Measurements from ENCODE around the gene FOXB2.
A peak's percentile ranks its signal among the peaks of the same experiment; 100 is the strongest.

The FOXB2 gene

DNA sequence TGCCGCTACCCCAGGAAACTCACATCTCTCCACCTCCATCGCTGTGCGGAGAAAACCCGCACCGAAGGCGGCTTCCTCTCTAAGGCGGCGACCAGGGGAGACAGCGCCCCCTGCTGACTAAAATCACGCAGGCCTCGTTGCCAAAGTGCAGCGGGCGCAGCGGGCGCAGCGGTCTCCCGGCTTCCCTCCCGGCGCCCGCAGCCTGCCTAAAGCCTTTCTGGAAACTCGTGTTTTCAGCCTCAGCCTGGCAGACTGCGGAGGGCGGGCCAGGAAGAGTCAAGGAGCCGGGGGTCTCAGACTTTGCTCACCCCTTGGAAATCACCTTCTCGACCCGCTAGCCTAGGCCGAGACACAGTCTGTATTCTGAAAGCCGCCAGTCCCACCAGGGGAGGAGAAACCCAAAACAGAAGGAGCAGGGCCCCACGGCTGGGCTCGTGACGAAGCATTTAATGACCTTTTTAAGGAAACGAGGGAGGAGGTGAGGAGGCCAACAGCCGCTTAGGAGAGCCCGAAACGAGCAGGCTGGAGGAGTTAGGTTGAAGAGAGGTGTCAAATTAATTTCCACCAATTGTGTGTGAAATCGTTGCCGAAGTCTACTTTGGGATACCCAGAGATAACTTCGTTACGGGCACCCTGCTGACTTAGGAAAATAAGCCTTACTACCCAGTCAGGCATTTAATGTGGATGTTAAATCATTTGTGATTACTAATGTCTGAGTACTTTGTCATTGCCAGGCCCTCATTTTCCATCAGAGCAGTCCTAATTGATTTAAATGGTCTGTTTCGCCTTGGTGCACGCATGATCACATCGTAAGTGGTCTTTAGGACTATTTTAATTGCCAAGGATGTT lies 7.3 kb upstream of the FOXB2 start:
- peak; percentile 37 for TF ChIP-seq CTCF (IDR thresholded peaks at IDR 0.05)

DNA sequence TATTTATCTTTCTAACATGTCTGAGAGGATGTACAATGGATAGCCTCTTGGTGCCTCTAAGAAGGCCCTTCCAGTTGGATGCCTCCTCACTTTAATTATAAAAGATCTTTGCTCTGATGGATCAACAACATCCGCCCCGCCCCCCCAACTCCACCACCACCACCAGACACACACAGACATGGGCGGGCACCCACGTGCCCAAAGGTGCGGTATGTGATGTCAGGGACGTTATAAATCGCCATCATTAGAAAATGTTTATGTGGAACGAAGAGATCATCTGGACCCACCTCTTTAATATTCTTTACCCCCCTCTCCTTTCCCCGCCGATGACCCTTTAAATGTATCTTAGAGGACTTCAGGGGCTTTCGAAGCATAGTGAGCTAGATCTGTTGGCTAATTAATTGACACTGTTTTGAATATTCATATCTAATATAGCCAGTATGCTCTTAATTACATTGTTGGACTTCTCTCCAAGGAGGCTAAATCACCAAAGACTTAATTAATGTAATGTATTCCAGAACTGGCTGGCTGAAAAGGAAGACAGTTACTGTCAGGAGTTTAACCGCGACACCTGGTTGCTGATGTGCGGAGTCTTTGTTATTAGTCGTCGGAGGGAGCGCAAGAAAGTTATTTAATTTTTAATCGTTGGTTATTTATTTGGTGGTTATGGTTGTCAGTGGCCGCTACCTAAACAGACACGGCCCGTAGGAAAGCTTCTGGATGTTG lies 6.1 kb upstream of the FOXB2 start:
- TF ChIP-seq CTCF (IDR thresholded peaks at IDR 0.05): no peak

GRCh38 chr9:77013932-77014596 lies 5.4 kb upstream of the FOXB2 start:
- no peak for TF ChIP-seq CTCF (IDR thresholded peaks at IDR 0.05)

DNA sequence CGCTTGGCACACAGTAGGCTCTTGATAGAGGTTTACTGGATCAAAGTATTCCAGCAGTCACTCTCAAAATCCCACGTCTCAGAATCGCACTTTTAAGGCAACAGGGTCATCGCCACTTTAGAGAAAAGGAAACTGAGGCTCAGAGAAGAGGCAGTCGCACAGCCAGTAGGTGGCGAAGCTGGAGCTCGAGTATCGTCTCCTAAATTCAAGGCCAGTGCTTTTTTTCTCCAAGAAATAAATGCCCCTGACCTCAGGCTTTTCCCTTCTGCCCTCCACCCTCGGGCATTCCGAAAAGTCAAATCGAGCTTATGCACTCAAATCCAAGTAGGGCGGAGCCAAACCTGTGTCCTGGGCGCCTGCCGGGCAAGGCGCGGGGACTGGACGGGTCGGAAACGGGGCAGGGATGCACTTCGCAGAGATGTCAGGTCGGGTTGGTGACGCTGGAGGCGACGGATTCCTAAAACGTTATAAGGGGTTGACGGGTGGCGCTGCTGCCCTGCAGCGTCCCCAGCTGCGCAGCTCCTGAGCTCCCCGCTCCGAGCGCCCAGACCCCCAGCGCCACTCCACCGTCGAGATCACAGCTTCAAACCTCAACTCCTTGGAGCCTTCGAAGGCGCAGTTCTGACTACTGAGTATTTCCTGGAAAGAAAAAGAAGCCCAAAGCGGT lies 4.7 kb upstream of the FOXB2 start:
- no peak for TF ChIP-seq CTCF (IDR thresholded peaks at IDR 0.05)

- no peak for TF ChIP-seq CTCF (IDR thresholded peaks at IDR 0.05)
These were observed 4.0 kb upstream of the FOXB2 start for GRCh38 chr9:77015327-77016048.

DNA sequence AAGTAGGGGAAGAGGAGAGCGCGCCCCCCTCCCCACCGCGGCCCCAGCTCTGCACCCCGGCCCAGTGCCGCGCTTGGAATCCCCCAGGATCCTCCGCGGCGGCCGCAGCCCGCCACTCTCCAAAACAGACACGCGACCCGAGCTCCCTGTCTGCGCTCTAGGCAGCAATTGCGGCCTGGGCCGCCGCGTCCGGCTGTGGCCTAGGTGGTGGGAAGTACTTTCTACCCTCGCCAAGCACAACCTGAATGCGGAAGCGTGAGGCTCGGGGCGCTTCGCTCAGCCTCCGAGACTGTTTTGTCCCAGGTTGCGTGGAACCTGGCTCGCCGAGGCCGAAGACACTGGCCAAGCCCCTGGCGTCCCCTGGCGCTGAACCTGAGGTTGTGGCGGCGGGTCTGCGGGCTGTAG lies 3.3 kb upstream of the FOXB2 start:
- no peak for TF ChIP-seq CTCF (IDR thresholded peaks at IDR 0.05)
